GM21390 (cell line): ENCODE results near the gene RAPGEF6.
"Not testable (repeated sequence)": the region's sequence is repeated elsewhere in the genome, so short reads cannot be mapped to it uniquely, and the experiment has no call there.

Source experiments
- ATAC-seq: cut with Tn5 transposase; IDR thresholded peaks from one replicate; pipeline ENCODE4 v1.9.1; 2021; ENCODE audit not compliant: unreplicated experiment

The RAPGEF6 gene, protein sequence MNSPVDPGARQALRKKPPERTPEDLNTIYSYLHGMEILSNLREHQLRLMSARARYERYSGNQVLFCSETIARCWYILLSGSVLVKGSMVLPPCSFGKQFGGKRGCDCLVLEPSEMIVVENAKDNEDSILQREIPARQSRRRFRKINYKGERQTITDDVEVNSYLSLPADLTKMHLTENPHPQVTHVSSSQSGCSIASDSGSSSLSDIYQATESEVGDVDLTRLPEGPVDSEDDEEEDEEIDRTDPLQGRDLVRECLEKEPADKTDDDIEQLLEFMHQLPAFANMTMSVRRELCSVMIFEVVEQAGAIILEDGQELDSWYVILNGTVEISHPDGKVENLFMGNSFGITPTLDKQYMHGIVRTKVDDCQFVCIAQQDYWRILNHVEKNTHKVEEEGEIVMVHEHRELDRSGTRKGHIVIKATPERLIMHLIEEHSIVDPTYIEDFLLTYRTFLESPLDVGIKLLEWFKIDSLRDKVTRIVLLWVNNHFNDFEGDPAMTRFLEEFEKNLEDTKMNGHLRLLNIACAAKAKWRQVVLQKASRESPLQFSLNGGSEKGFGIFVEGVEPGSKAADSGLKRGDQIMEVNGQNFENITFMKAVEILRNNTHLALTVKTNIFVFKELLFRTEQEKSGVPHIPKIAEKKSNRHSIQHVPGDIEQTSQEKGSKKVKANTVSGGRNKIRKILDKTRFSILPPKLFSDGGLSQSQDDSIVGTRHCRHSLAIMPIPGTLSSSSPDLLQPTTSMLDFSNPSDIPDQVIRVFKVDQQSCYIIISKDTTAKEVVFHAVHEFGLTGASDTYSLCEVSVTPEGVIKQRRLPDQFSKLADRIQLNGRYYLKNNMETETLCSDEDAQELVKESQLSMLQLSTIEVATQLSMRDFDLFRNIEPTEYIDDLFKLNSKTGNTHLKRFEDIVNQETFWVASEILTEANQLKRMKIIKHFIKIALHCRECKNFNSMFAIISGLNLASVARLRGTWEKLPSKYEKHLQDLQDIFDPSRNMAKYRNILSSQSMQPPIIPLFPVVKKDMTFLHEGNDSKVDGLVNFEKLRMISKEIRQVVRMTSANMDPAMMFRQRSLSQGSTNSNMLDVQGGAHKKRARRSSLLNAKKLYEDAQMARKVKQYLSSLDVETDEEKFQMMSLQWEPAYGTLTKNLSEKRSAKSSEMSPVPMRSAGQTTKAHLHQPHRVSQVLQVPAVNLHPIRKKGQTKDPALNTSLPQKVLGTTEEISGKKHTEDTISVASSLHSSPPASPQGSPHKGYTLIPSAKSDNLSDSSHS (N-terminal part only)

GRCh38 chr5:131634996-131635683 lies at the start of gene RAPGEF6:
RAPGEF6 (minus strand) TSS chr5:131635229; CDS start chr5:131635030, 199 bp downstream.
- peak; percentile 89 for ATAC-seq

DNA sequence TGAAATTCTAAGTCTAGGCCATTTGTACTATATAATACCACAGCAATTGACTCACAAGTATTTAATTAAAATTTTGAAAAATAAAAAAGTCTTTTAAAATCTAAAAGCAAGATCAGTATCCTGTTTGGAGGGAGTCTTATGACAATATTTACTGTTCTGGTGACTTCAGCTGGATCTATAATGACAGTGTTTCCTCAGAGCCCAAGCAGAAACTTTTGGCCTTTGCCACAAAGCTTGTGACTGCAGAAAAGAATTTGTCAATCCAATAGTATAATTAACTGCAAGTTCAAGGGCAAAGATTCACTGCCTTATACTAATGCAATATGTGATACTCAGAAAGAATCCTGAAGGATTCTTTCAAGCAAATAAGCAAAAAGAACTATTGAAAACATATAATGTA lies 49.6 kb upstream of the RAPGEF6 start:
- ATAC-seq = no peak

DNA sequence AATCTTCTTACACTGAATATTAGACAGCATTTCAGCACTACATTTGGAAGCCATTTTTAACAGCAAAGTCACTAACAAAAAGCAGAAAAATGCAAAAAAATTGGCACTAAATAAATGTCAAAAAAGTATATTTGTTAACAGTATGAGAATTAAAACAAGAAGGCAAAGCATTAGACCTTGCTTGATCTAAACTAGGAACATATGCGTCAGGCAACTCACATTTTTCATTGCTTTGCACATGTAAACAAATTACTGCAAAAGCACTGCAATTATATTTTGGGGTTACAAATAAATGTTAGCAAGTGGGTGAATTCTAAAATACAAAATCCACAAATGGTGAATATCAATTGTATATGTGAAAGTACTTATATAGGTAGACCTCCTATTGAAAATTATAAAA lies 49.0 kb upstream of the RAPGEF6 start:
- no peak for ATAC-seq

GRCh38 chr5:131682826-131683225 lies 47.8 kb upstream of the RAPGEF6 start:
- no peak for ATAC-seq

DNA sequence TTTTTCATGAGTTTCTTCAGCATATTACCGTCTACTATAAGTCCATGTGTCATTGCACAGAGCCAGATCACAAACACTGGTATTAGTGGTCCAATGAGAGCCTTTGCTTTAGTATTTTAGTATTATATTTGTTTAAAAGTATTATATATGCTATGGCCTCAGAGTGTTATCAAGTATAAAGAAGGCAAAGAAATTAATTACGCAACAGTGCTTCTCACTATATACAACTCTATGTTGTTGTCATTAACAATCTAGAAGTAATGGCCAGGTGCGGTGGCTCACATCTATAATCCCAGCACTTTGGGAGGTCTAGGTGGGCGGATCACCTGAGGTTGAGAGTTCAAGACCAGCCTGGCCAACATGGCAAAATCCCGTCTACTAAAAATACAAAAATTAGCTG lies 47.1 kb upstream of the RAPGEF6 start:
- ATAC-seq = no peak

DNA sequence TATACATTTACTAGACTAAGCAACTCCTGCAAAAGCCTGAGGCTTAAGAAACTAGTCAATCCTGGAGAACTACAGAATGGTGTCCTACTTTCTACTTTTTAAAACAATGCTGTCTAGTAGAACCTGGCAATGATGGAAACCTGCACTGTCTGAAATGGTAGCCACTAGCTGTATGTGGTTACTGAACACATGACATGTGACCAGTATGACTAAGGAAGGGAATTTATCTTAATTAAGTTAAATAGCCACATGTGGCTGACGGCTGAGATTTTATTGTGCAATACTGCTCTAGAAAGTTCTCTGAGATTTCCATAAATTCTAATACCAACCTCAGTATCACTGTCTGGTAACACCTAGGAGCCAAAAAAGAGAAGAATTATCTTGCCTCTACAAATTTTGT lies 44.9 kb upstream of the RAPGEF6 start:
- ATAC-seq = no peak

- not testable (repeated sequence) for ATAC-seq
Observed at GRCh38 chr5:131678273-131678672, 43.2 kb upstream of the RAPGEF6 start.

- ATAC-seq = no peak
Observed at GRCh38 chr5:131677115-131677514, 42.1 kb upstream of the RAPGEF6 start.

DNA sequence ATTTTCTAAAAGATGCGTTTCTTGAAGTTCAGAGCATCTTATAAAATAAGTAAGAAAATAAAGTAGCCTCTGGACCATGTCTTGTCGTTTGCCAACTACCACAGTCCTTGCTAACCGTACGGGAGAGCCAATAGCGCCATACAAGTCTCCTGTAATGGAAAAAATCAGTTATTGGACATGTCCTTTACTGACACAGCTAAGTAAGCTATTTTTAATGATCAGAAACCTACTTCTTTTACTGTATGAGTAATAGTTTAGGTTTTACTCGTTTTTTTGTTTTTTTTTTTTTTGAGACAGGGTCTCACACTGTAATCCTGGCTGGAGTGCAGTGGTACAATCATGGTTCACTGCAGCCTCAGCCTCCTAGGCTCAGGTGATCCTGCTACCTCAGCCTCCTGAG lies 37.7 kb upstream of the RAPGEF6 start:
- ATAC-seq = peak; percentile 22

DNA sequence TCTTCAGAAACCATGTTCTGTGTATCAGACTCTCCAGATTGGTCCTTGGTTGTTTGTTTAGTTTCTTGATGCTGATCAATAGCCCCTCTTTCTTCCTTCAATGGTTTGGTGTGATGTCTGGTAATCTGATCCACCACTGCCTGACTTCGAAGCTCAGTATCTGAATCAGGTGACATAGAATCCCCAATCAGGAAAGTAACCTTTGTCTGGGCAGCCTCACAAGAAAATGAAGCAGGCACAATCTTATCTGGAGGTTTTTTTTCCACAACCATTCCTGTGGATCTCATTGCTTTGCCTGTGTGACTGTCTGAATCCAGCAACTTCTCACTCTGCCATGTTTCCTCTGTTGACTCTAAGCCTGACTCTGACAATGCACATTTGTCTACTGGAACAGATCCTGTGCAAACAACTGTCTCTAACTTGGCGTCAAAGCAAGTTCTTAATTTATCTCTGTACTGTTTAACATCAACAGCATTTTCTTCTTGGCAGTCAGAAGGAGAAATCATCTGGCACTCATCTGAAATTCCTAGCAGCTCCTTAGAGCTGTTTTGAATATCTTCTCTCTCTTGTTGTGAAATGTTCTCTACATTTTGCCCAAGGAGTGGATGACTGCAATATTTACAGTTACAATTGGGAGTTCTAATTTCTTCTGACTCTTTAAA lies 37.1 kb upstream of the RAPGEF6 start:
- ATAC-seq = no peak

DNA sequence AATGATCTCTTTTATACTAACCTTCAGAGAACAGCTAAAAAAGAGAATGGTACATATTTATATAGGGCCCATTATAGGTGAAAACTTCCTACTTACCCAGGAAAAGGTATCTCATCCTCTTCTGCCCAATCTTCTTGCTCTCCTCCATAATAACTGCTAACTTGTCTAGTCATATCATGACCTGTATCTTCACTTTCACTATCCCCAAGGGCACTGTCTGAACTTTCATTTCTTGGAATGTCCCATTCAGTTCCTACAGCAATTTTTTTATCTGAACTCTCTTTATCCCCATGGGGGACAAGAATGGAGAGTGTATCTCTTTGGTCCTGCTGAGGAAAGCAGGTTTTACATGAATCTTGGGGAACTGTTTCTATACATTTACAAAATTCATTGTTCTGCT lies 36.4 kb upstream of the RAPGEF6 start:
- ATAC-seq = peak; percentile 46

- ATAC-seq = no peak
Observed at GRCh38 chr5:131664929-131665328, 29.9 kb upstream of the RAPGEF6 start.

- ATAC-seq = no peak
Observed at GRCh38 chr5:131661933-131662332, 26.9 kb upstream of the RAPGEF6 start.

GRCh38 chr5:131659841-131660240 lies 24.8 kb upstream of the RAPGEF6 start:
- no peak for ATAC-seq

- no peak for ATAC-seq
Observed at GRCh38 chr5:131659290-131659689, 24.3 kb upstream of the RAPGEF6 start.

- no peak for ATAC-seq
Observed at GRCh38 chr5:131654776-131655175, 19.7 kb upstream of the RAPGEF6 start.

DNA sequence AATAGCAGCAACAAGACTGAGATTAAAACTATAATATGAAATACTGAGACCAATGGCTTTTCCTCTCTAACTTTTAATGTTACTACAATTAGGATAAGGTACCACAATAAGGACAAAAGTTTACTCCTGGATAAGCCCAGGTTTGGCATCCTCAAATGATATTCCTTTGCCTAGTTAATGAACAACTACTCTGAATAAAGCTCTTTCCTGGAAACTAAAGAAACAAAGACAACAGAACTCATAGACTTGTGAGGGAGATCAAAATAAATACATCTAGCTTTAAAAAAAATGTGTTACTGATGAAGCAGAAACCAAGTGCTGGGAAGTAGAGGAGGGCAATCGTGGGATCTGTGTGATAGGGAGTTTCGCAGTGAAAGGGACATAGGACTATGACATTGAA lies 19.3 kb upstream of the RAPGEF6 start:
- ATAC-seq = no peak

DNA sequence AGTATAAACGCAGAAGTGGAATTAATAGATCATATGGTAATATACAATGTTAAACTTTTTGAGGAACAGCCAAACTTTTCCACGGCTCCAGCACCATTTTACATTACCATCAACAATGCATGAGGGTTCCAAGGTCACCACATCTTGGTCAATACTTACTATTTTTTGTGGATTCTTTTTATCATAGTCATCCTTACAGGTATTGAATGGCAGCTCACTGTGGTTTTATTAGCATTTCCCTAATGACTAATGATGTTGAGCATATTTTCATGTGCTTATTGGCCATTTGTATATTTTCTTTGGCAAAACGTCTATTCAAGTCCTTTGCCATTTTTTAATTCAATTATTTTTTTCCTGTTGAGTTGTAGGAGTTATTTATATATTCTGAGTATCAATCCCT lies 14.1 kb upstream of the RAPGEF6 start:
- no peak for ATAC-seq

DNA sequence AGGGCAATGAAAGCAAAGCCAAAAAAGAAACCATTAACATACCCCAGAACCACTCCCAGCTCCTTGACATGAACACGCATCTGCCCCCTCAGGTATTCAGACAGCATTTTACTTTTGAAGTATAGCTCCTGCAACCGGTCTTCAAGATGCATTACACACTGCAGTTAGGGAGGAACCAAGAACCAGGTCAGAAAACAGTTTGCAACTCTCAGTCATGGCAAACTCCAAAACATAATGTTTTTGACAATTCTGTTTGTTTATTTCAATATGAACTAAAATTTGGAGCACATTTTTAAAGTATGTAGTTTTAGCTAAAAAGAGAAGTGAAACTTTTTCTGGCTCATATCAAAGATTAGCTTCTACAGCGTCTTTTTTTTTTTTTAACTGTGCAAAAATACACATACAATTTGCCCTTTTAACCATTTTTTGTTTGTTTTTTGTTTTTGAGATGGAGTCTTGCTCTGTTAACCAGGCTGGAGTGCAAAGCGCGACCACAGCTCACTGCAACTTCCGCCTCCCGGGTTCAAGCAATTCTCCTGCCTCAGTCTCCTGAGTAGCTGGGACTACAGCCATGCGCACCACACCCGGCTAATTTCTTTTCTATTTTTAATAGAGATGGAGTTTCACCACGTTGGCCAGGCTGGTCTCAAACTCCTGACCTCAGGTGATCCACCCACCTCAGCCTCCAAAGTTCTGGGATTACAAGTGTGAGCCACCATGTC lies 12.2 kb upstream of the RAPGEF6 start:
- peak; percentile 81 for ATAC-seq
